Lower leg skin (tissue), 4 donors: Measurements from ENCODE around the gene HFM1. TPM values are rescaled to one million over a fixed set of nuclear protein-coding genes. Genes with fewer than 3 reads are reported as not detected.

Experiments used
- DNase-seq, 2 donors: peaks; one replicate each; pipeline ENCODE4 v3.0.0-alpha.2; 2019; ENCODE audit warnings: low spot score in 2 of 2
- H3K4me3 ChIP-seq: fragments of 200-600 bp; sonication (generic); 2 replicates; pipeline ENCODE4 v1.5.1; 2017; ENCODE audit warnings: mild to moderate bottlenecking, low read depth; ENCODE audit not compliant: poor library complexity, severe bottlenecking
- POLR2A ChIP-seq, 2 donors: fragments of 450-650 bp; IDR thresholded peaks; one replicate each; pipeline ENCODE4 v1.6.1; 2016 to 2017; ENCODE audit warnings: antibody characterized with exemption in 2 of 2, mild to moderate bottlenecking in 1 of 2, moderate library complexity in 1 of 2
- WGBS, 2 donors: methylation state at CpG; one replicate each; pipeline ENCODE4 v1.1.5; 2018; 5-methylcytosine and 5-hydroxymethylcytosine counted together
- intact Hi-C: fragments of 100-400 bp; cut with DNase I; formaldehyde crosslinking; loops from one replicate; pipeline ENCODE4 v1.15.0; 2023; ENCODE audit warnings: low total_unique reads
- total RNA-seq, 4 donors: library from RNA; depleted of rRNA; stranded (reverse); fragments of >200 nt; gene quantifications; one replicate each; pipeline ENCODE4 v1.1.0, GENCODE V29; 2016
- TF ChIP-seq, protein P1 (sequence below), 3 donors: fragments of 450-650 bp; IDR thresholded peaks; one replicate each; pipeline ENCODE4 v1.5.1; 2016; ENCODE audit warnings: antibody characterized with exemption in 3 of 3, mild to moderate bottlenecking in 3 of 3, moderate library complexity in 2 of 3

Gene HFM1
- total RNA-seq, 4 donors from 2014 or later, result 0.11 to 0.29 (median 0.22) TPM; not detected in 1

DNA sequence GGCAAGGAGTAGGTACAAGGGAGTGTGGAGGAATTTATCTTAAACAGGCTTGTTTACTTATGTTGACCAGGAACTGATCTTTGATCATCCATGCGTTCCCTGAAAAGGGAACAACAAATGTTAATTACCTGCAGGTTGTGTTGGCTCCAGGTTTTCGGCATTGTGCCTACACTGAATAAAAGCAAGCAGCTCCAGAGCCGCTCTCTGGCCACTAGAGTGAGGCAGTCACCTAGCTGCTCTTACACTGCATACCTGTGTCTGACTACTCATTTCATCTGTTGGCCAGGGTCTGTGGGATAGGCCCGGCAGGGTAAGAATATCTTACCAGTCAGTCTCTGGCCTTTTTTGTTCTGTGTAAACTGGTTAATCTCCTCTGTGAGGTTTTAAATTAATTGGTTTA, 183.6 kb downstream of the HFM1 start:
- DNase-seq, result no peak
- TF ChIP-seq, protein P1, sequence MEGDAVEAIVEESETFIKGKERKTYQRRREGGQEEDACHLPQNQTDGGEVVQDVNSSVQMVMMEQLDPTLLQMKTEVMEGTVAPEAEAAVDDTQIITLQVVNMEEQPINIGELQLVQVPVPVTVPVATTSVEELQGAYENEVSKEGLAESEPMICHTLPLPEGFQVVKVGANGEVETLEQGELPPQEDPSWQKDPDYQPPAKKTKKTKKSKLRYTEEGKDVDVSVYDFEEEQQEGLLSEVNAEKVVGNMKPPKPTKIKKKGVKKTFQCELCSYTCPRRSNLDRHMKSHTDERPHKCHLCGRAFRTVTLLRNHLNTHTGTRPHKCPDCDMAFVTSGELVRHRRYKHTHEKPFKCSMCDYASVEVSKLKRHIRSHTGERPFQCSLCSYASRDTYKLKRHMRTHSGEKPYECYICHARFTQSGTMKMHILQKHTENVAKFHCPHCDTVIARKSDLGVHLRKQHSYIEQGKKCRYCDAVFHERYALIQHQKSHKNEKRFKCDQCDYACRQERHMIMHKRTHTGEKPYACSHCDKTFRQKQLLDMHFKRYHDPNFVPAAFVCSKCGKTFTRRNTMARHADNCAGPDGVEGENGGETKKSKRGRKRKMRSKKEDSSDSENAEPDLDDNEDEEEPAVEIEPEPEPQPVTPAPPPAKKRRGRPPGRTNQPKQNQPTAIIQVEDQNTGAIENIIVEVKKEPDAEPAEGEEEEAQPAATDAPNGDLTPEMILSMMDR (IDR thresholded peaks at IDR 0.05), result no peak
- no peak for TF ChIP-seq POLR2A (IDR thresholded peaks at IDR 0.05)
- 92 to 93% methylated on average over 4 of the region's 4 CpGs for WGBS, 2 donors
- intact Hi-C loops, result no loop called here
- no peak overlapping the region for H3K4me3 ChIP-seq

DNA sequence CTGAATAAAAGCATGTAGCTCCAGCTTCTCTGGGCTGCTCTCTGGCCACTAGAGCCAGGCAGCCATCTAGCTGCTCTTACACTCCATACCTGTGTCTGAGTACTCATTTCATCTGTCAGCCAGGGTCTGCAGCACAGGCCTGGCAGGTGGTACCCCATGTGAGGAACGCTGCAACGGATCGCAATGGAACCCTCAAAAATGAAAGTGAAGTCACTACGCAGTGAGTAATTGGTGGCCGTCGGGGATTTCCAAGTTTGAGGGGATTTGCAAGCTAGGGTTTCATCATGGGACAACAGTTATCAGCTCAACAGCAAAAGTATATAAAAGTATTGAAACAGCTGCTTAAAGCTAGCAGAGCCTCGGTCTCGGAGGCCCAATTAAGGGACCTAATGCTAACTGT, 186.7 kb downstream of the HFM1 start:
- DNase-seq, result no peak
- TF ChIP-seq POLR2A (IDR thresholded peaks at IDR 0.05), result no peak
- TF ChIP-seq, protein P1 (IDR thresholded peaks at IDR 0.05), result no peak
- intact Hi-C loops, result no loop called here
- 92 to 93% methylated on average over 8 of the region's 8 CpGs for WGBS, 2 donors
- no peak overlapping the region for H3K4me3 ChIP-seq

Other genes with a start within 250 kb of the HFM1 start
- 1 to 10 TPM in 3 of 4 donors, under 1 TPM in 1; 0.80 to 1.1 (median 1.1) TPM for gene CDC7, start 96.0 kb upstream of the HFM1 start, total RNA-seq